ENCODE results near the gene SNRNP35.
"Not testable (repeated sequence)": the region's sequence is repeated elsewhere in the genome, so short reads cannot be mapped to it uniquely, and the experiment has no call there.

The SNRNP35 gene

DNA sequence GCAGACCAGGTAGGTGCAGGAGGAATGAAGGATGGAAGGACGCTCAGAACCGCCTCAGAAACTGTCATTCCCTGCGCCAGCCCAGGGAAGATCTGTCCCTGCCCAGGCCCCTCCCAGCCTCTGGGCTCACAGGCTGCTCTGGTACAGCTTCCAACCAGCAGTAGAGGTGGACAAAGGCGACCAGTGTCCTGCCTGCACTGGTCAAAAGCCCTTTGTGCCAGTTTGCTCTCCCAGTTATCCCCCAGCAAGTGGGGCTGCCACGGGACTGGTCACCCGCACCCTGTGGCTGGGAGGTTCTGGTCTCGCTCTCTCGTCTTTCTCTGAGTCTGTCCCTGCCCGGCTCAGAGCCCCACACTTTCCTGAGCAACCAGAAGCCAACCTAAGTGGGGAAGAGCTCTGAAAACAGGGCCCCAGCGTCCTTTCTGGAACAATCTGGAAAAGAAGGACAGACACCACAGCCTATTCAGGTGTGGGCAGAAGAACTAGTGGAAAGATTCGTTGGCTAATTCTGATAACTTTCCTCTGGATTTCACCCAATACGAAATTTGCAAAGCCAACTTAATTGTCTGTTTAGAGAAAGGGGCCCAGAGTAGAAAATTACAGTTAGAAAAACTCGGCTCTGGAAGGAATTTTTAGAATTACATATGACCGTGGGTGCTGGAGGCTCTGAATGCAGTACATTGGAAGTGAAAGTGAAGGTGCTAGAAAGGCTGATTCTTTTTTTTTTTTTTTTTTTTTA, 21.7 kb downstream of the SNRNP35 start:
- Histone ChIP-seq H3K27me3 (replicated peaks; ENCODE audit: insufficient read depth, low read length) (no peaks in the 10 kb centered on the region), H3K36me3 (replicated peaks; ENCODE audit: insufficient read depth, low read length) (no peaks in the 10 kb centered on the region), H2AFZ (ENCODE audit: low read length) (no peak overlapping the region), H4K20me1 (ENCODE audit: insufficient read depth, low read length) (no peaks in the 10 kb centered on the region), H3K9me2 (replicated peaks; ENCODE audit: insufficient read depth, low read length) (no peaks in the 10 kb centered on the region), H3K79me2 (ENCODE audit: low read length) (no peaks in the 10 kb centered on the region), H3K4me3 (ENCODE audit: low read length) (no peak overlapping the region), H3K9me3 (replicated peaks; ENCODE audit: insufficient read depth, low read length) (no peaks in the 10 kb centered on the region), H3K4me2 (ENCODE audit: low read depth, low read length) (no peak overlapping the region), H3K9ac (ENCODE audit: low read length) (no peak overlapping the region), H3K4me1 (ENCODE audit: low read length) (no peaks in the 10 kb centered on the region), H3F3A (ENCODE audit: insufficient read depth, low read length) (no peaks in the 10 kb centered on the region), H3K27ac (ENCODE audit: low read length) (no peak overlapping the region)
- TF ChIP-seq CTCF (IDR thresholded peaks at IDR 0.05; ENCODE audit: low read length) (no peak), EZH2 (optimal IDR thresholded peaks at IDR 0.05; ENCODE audit: low read depth, low read length) (no peak), EZH2phosphoT487 (IDR thresholded peaks at IDR 0.05; ENCODE audit: low read length) (no peak)
- no peak for DNase-seq

GRCh38 chr12:123481251-123481650, 23.3 kb downstream of the SNRNP35 start:
- H4K20me1 ChIP-seq (ENCODE audit: insufficient read depth, low read length); H3K27me3 ChIP-seq (replicated peaks; ENCODE audit: insufficient read depth, low read length); DNase-seq; H3K4me2 ChIP-seq (ENCODE audit: low read depth, low read length); H3K4me3 ChIP-seq (ENCODE audit: low read length); H3K36me3 ChIP-seq (replicated peaks; ENCODE audit: insufficient read depth, low read length); H2AFZ ChIP-seq (ENCODE audit: low read length); H3K79me2 ChIP-seq (ENCODE audit: low read length); H3K9me3 ChIP-seq (replicated peaks; ENCODE audit: insufficient read depth, low read length); H3K27ac ChIP-seq (ENCODE audit: low read length); H3K9me2 ChIP-seq (replicated peaks; ENCODE audit: insufficient read depth, low read length); H3F3A ChIP-seq (ENCODE audit: insufficient read depth, low read length); H3K4me1 ChIP-seq (ENCODE audit: low read length); H3K9ac ChIP-seq (ENCODE audit: low read length): not testable (repeated sequence)

DNA sequence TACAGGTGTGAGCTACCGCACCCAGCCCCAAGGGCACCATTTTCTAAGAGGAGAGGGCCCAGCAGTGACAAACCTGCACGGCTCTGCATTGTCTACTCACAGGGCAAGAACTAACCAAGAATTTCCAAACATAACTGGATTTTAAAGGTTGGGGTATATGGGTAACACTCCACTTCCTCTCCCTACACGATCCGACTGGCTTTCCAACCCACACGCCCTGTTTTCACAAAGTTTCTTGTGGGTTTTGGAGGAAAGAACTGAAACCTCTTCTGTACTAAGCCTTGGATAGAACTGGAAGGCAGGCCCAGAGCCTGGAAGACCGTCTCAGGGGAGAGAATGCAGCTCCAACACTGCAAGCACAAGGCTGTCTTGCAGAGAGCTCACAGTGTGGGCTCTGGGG, 24.9 kb downstream of the SNRNP35 start:
- H3K4me2 ChIP-seq (ENCODE audit: low read depth, low read length) = no peak overlapping the region

More for the DNA sequence above, 24.9 kb downstream of the SNRNP35 start:
- no peak overlapping the region for H2AFZ ChIP-seq (ENCODE audit: low read length)
- H3K4me3 ChIP-seq (ENCODE audit: low read length) = no peak overlapping the region
- no peaks in the 10 kb centered on the region for H3K9me2 ChIP-seq (replicated peaks; ENCODE audit: insufficient read depth, low read length)
- H3K9me3 ChIP-seq (replicated peaks; ENCODE audit: insufficient read depth, low read length) = no peaks in the 10 kb centered on the region
- H4K20me1 ChIP-seq (ENCODE audit: insufficient read depth, low read length) = no peaks in the 10 kb centered on the region
- no peak for TF ChIP-seq CTCF (IDR thresholded peaks at IDR 0.05; ENCODE audit: low read length)
- no peak for TF ChIP-seq EZH2phosphoT487 (IDR thresholded peaks at IDR 0.05; ENCODE audit: low read length)
- no peak for TF ChIP-seq EZH2 (optimal IDR thresholded peaks at IDR 0.05; ENCODE audit: low read depth, low read length)
- no peak for DNase-seq
- H3K27me3 ChIP-seq (replicated peaks; ENCODE audit: insufficient read depth, low read length) = no peaks in the 10 kb centered on the region
- H3F3A ChIP-seq (ENCODE audit: insufficient read depth, low read length) = no peaks in the 10 kb centered on the region
- no peak overlapping the region for H3K9ac ChIP-seq (ENCODE audit: low read length)
- H3K4me1 ChIP-seq (ENCODE audit: low read length) = no peaks in the 10 kb centered on the region
- no peaks in the 10 kb centered on the region for H3K79me2 ChIP-seq (ENCODE audit: low read length)
- H3K27ac ChIP-seq (ENCODE audit: low read length) = no peak overlapping the region
- no peaks in the 10 kb centered on the region for H3K36me3 ChIP-seq (replicated peaks; ENCODE audit: insufficient read depth, low read length)
